Esophagus (tissue), 2 donors: ENCODE data around the gene OR2AK2. TPM values are rescaled to one million over a fixed set of nuclear protein-coding genes. Genes with fewer than 3 reads are reported as not detected.

Experiments
- H3K27ac ChIP-seq, 2 donors: one replicate each; pipeline ENCODE4 v1.5.1; 2013; ENCODE audit warnings: low read depth in 2 of 2, mild to moderate bottlenecking in 2 of 2, inconsistent platforms in 1 of 2, low read length in 1 of 2, moderate library complexity in 1 of 2
- H3K27me3 ChIP-seq, 2 donors: one replicate each; pipeline ENCODE4 v1.6.1; 2013; ENCODE audit warnings: low read length in 2 of 2, control low read depth in 1 of 2, mild to moderate bottlenecking in 1 of 2; ENCODE audit not compliant: insufficient read depth in 2 of 2, control insufficient read depth in 1 of 2
- H3K36me3 ChIP-seq, 2 donors: one replicate each; pipeline ENCODE4 v1.6.1; 2013; ENCODE audit warnings: low read length in 1 of 2; ENCODE audit not compliant: control insufficient read depth in 2 of 2, insufficient read depth in 2 of 2
- H3K4me1 ChIP-seq, 2 donors: one replicate each; pipeline ENCODE4 v1.6.1; 2013; ENCODE audit warnings: low read length in 1 of 2; ENCODE audit not compliant: control insufficient read depth in 2 of 2, insufficient read depth in 2 of 2
- H3K4me3 ChIP-seq, 2 donors: one replicate each; pipeline ENCODE4 v1.5.1; 2013; ENCODE audit warnings: low read length in 2 of 2, mild to moderate bottlenecking in 2 of 2, low read depth in 1 of 2, moderate library complexity in 1 of 2
- H3K9me3 ChIP-seq, 2 donors: one replicate each; pipeline ENCODE4 v1.6.1; 2013; ENCODE audit warnings: mild to moderate bottlenecking in 2 of 2, low read depth in 1 of 2, low read length in 1 of 2, moderate library complexity in 1 of 2; ENCODE audit not compliant: control insufficient read depth in 2 of 2, insufficient read depth in 1 of 2
- WGBS, 2 donors: extraction: QIAGEN DNeasy Blood & Tissue Kit; methylation state at CpG; one replicate each; pipeline ENCODE4 v1.1.7; 2013; 5-methylcytosine and 5-hydroxymethylcytosine counted together
- polyA plus RNA-seq, 2 donors: library from polyadenylated mRNA; stranded (reverse); fragments of 200-250 nt; gene quantifications; one replicate each; pipeline ENCODE4 v1.2.3, GENCODE V29; 2013
- donor health status: healthy with polysubstance abuse.
- donor health status: Bipolar disorder and iron deficiency.

Gene OR2AK2
- polyA plus RNA-seq, 2 donors, result not detected

- 75 to 76% methylated on average over 1 of the region's 1 CpG for WGBS, 2 donors
- Histone ChIP-seq H3K27ac (no peak overlapping the region), H3K4me3 (no peak overlapping the region), H3K27me3 (no peaks in the 10 kb centered on the region), H3K36me3 (no peaks in the 10 kb centered on the region), H3K9me3 (no peaks in the 10 kb centered on the region), H3K4me1 (no peaks in the 10 kb centered on the region)
Measured at GRCh38 chr1:248015803-248016202, 50.8 kb downstream of the OR2AK2 start.

Other genes starting within 250 kb of the OR2AK2 start
- gene OR6F1, start 248.6 kb upstream of the OR2AK2 start, polyA plus RNA-seq, result not detected
- not detected for gene OR14K1, start 226.6 kb upstream of the OR2AK2 start, polyA plus RNA-seq
- gene OR14A2, start 217.1 kb upstream of the OR2AK2 start, polyA plus RNA-seq, result not detected
- gene OR1C1, start 204.7 kb upstream of the OR2AK2 start, polyA plus RNA-seq, result not detected
- not detected for gene OR14A16, start 141.1 kb upstream of the OR2AK2 start, polyA plus RNA-seq
- gene OR11L1, start 123.3 kb upstream of the OR2AK2 start, polyA plus RNA-seq, result not detected
- gene TRIM58, start 108.0 kb upstream of the OR2AK2 start, polyA plus RNA-seq, result under 1 TPM in 1 of 2 donors, not detected in 1; 0.15 TPM
- gene OR2W3, start 69.6 kb upstream of the OR2AK2 start, polyA plus RNA-seq, result under 1 TPM in 1 of 2 donors, not detected in 1; 0.12 TPM
- not detected for gene OR2T8, start 45.0 kb upstream of the OR2AK2 start, polyA plus RNA-seq
- gene OR2AJ1, start 40.3 kb upstream of the OR2AK2 start, polyA plus RNA-seq, result not detected
- gene OR2L8, start 16.4 kb upstream of the OR2AK2 start, polyA plus RNA-seq, result not detected
- not detected for gene OR2L5, start 48.4 kb downstream of the OR2AK2 start, polyA plus RNA-seq
- gene OR2L2, start 64.8 kb downstream of the OR2AK2 start, polyA plus RNA-seq, result not detected
- not detected for gene OR2L3, start 81.6 kb downstream of the OR2AK2 start, polyA plus RNA-seq
- gene OR2L13, start 130.0 kb downstream of the OR2AK2 start, polyA plus RNA-seq, result not detected
- not detected for gene OR2M5, start 179.9 kb downstream of the OR2AK2 start, polyA plus RNA-seq
- not detected for gene OR2M2, start 209.6 kb downstream of the OR2AK2 start, polyA plus RNA-seq
- gene OR2M3, start 232.0 kb downstream of the OR2AK2 start, polyA plus RNA-seq, result not detected